NCI-H2107 treated with DMSO at 0.1 percent for 48 hours (cell line): ENCODE measurements around the gene MDH2.
"Not testable (repeated sequence)": the region's sequence is repeated elsewhere in the genome, so short reads cannot be mapped to it uniquely, and the experiment has no call there.

Source experiments
- DNase-seq: peaks from one replicate; lab custom pipeline; 2025; ENCODE audit not compliant: unreplicated experiment; lab: John Stamatoyannopoulos, UW

Gene MDH2

GRCh38 chr7:76047811-76048667, at the start of gene MDH2, which contains the start of gene STYXL1:
Gene MDH2 (plus strand): TSS chr7:76048106. CDS start chr7:76048161, 55 bp downstream.
Gene STYXL1 (minus strand): TSS chr7:76048000. CDS start chr7:76030523, 17,477 bp downstream.
- DNase-seq: peak; percentile 82

- no peak for DNase-seq
Measured at GRCh38 chr7:76000566-76000965, 47.3 kb upstream of the MDH2 start.

DNA sequence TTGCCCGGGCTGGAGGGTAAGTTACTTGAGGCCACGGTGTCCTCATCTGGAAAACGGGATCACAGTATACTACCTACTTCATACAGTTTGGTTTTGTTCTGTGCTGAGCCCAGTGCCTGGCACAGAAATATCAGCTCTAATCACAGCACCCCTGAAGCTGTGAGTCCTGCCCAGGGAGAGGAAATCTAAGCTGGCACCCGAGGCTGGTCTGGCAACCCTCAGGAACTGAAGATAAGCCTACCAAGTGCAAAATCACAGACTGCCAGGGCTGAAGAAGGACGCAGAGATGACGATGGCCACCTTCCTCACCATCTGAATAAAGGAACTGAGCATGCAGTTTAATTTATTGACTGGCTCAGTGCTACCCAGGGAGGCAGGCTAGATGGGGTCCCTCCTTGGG, 45.8 kb upstream of the MDH2 start:
- DNase-seq: no peak

- DNase-seq: no peak
Measured at GRCh38 chr7:76002822-76003221, 45.1 kb upstream of the MDH2 start.

GRCh38 chr7:76003351-76003750, 44.6 kb upstream of the MDH2 start:
- DNase-seq: no peak

DNA sequence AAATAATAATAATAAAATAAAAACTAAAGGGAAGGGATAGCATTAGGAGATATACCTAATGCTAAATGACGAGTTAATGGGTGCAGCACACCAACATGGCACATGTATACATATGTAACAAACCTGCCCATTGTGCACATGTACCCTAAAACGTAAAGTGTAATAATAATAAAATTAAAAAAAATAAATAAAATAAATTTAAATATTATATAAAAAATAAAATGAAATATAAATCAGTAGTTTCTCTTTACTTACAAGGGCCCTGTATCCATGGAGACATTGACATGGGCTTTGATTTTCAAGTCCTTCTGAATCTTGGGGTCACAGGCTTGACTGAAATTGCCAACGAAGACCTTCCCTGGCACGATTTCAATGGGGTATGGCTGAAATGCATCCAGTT, 42.9 kb upstream of the MDH2 start:
- not testable (repeated sequence) for DNase-seq

GRCh38 chr7:76008156-76008687, 39.7 kb upstream of the MDH2 start:
- DNase-seq: no peak

- DNase-seq: no peak
Measured at GRCh38 chr7:76009672-76010600, 38.0 kb upstream of the MDH2 start.

DNA sequence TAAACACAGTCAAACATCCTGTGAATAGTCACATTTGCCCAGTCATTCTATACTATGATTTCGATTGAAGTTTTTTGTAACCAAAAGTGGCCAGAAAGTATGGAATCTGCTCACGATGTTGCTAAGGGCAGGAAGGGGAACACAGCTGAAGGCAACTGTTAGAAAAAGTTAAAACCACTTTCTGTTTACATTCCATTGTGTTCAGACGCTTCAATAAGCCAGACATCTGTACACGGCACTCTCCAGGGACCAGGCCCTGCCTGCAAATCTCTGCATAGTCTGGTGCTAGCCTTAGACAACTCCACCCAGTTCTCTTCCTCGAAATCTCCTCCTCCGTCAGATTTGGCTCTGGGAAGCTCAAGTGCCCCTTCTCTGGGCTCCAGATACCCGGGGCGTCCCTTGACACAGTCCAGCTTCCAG, 36.5 kb upstream of the MDH2 start:
- no peak for DNase-seq

DNA sequence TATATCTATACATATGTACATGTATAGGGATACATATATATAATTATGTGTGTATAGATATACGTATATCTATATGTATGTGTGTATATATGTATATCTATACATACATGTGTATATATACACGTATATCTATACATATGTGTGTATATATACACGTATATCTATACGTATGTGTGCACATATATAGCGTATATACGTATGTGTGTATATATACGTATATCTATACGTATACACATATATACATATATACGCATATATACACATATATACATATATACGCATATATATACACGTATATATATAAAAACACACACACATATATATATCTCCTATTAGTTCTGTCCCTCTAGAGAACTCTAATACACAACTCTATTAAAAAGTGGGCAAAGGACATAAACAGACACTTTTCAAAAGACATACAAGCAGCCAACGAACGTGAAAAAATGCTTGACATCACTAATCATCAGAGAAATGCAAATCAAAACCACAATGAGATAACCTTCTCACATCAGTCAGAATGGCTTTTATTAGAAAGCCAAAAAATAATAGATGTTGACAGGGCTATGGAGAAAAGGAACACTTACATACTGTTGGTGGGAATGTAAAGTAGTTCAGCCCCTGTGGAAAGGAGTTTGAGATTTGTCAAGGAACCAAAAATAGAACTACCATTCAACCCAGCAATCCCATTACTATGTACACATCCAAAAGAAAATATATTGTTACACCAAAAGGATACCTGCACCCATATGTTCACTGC, 31.5 kb upstream of the MDH2 start:
- no peak for DNase-seq

DNA sequence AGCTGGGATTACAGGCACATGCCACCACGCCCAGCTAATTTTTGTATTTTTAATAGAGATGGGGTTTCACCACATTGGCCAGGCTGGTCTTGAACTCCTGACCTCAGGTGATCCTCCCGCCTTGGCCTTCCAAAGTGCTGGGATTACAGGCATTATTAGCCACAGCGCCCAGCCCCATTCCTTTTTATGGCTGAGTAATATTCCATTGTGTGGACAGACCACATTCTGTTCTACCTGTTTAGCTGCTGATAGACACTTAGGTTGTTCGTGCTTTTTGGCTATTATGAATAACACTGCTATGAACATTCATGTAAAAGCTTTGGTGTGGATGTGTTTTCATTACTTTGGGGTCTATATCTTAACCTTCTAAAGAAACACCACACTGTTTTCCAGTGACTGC, 29.4 kb upstream of the MDH2 start:
- not testable (repeated sequence) for DNase-seq

DNA sequence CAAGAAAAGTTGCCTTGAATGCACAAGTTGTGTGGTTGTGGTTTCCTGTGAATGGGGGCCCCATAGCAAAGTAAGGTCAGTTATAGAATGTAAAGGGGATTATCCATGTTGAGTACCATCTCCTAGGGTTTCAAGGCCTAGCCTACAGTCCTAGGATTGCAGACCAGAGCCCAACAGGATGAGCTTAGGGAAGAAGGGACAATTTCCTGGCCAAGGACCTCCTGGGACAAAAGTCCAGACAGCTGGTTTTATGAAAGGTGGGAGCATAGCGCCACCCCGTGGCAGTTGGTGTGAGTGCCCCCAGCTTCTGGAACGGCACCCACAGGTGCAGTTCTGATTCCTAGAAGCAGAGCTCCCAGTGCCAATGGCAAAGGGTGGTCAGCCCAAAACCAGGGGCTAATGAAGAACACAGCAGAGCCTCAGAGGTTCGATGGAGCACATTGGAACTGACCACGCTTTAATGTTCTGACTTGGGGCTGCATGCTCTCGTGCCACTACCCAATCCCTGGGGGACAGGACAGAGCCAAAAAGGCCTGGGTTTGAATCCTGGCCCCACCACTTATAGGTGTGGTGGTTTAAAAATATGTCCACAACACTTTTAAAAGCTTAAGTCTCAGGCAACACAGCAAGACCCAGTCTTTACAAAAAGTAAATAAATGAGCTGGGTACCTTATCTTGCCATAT, 27.7 kb upstream of the MDH2 start:
- peak; percentile 37 for DNase-seq

GRCh38 chr7:76022026-76022780, 25.7 kb upstream of the MDH2 start:
- no peak for DNase-seq

GRCh38 chr7:76023002-76023401, 24.9 kb upstream of the MDH2 start:
- DNase-seq: no peak

- DNase-seq: peak; percentile 35
Measured at GRCh38 chr7:76029682-76030081, 18.2 kb upstream of the MDH2 start.

- DNase-seq: no peak
Measured at GRCh38 chr7:76031964-76032363, 15.9 kb upstream of the MDH2 start.

DNA sequence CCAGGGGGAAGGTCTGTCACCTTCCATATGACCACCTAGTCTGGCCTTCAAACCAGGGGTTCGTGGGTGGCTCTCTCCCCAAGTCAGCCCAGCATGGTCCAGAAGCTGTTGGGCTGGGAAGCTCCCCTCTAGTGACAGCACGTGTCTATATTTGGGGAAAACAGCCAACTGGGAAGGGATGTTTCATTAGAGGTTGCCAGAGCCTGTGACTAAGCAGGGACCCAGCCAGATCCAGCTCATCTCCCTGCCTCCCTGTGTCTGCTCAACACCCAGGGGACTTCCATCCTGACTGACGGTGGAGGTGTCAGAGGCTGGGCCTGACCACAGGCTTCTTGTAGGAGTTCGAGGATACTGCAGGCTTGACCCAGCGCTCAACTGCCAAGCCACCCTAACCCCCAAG, 10.6 kb upstream of the MDH2 start:
- no peak for DNase-seq

- no peak for DNase-seq
Measured at GRCh38 chr7:76040126-76040525, 7.8 kb upstream of the MDH2 start.

DNA sequence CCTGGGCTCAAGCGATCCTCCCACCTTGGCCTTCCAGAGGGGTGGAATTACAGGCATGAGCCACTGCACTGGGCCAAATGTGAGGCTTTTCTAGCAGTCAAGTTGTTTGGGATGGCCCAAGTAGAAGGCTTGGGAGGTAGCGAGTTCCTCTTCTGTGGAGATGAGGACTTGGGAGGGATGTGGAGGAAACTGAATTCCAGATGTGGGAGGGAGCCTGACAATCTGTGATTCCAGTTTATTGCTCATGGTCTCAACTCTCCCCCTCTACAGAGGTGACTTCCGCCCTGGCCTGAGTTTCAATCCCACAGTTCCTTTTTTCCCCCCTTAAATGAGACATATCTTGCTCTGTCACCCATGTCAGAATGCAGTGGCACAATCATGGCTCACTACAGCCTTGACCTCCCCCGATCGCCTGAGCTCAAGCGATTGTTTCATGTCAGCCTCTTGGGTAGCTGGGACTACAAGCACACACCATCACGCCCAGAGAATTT, 3.5 kb upstream of the MDH2 start:
- DNase-seq: no peak
